ENCODE results near the gene ACOXL. TPM values are rescaled to one million over a fixed set of nuclear protein-coding genes. Genes with fewer than 3 reads are reported as not detected.

The ACOXL gene
- total and polyA plus RNA-seq, 2 of the 8 experiments (the other 6 are each of a cell fraction or from before 2014, with no cell fraction given) = 11.4 to 20.6 TPM

- Histone ChIP-seq H2BK15ac (ENCODE audit: low read length) (no peak overlapping the region), H4K5ac (ENCODE audit: insufficient read length, low read depth, low read length) (no peak overlapping the region), H2BK12ac (ENCODE audit: low read depth, low read length) (no peak overlapping the region), H3K36me3 (ENCODE audit: control insufficient read depth in 2 of 4, insufficient read depth in 4 of 4, low read length in 3 of 4) (peaks cover 0 to 6% (median 0%) of the 10 kb centered on the region in 4 experiments; a peak in 3 of 8 replicates), H3K23me2 (ENCODE audit: low read depth, low read length) (no peaks in the 10 kb centered on the region), H3K79me2 (ENCODE audit: control insufficient read depth in 1 of 2, insufficient read depth in 2 of 2, low read length in 2 of 2) (no peaks in the 10 kb centered on the region), H3K4me3 (ENCODE audit: extremely low read depth in 1 of 4, insufficient read depth in 2 of 4, low read depth in 3 of 4, low read length in 4 of 4) (no peak overlapping the region), H2BK5ac (ENCODE audit: low read depth, low read length) (no peak overlapping the region), H2BK120ac (replicated peaks; ENCODE audit: low read depth, low read length) (no peak overlapping the region), H3K4me1 (replicated peaks in 1 of 4; ENCODE audit: control insufficient read depth in 3 of 4, insufficient read depth in 4 of 4, low read length in 3 of 4) (no peaks in the 10 kb centered on the region), H4K91ac (replicated peaks; ENCODE audit: insufficient read length, low read length) (no peak overlapping the region), H3K4me2 (ENCODE audit: insufficient read depth in 1 of 2, low read depth in 2 of 2, low read length in 2 of 2) (no peak overlapping the region), H3K4ac (replicated peaks; ENCODE audit: insufficient read length, low read depth, low read length) (no peak overlapping the region), H2AK5ac (ENCODE audit: low read depth, low read length) (no peak overlapping the region), H3K27me3 (replicated peaks in 1 of 4; ENCODE audit: control insufficient read depth in 3 of 4, extremely low read depth in 1 of 4, insufficient read depth in 3 of 4, low read length in 3 of 4) (no peaks in the 10 kb centered on the region), H3K9ac (replicated peaks in 1 of 4; ENCODE audit: extremely low read depth in 1 of 4, low read depth in 3 of 4, low read length in 3 of 4) (no peak overlapping the region), H3K23ac (ENCODE audit: insufficient read length) (no peak overlapping the region), H4K8ac (ENCODE audit: extremely low read depth, insufficient read depth, low read length) (no peak overlapping the region), H3K27ac (ENCODE audit: low read depth, low read length) (no peak overlapping the region), H2AFZ (ENCODE audit: low read length) (no peak overlapping the region), H3K79me1 (ENCODE audit: low read depth, low read length) (peaks cover 7% of the 10 kb centered on the region), H3K9me3 (ENCODE audit: insufficient read depth in 2 of 2, low read depth in 1 of 2, low read length in 1 of 2) (no peaks in the 10 kb centered on the region), H3K14ac (ENCODE audit: insufficient read length) (no peak overlapping the region), H4K20me1 (replicated peaks in 1 of 2; ENCODE audit: control insufficient read depth in 1 of 2, insufficient read depth in 2 of 2, low read length in 2 of 2) (no peaks in the 10 kb centered on the region), H2BK20ac (ENCODE audit: low read length) (no peak overlapping the region), H3K18ac (ENCODE audit: extremely low read depth, low read length) (no peak overlapping the region), H3K56ac (replicated peaks; ENCODE audit: insufficient read length, low read depth, low read length) (no peak overlapping the region)
- no peak for FAIRE-seq
- no peak for DNase-seq (ENCODE audit: low read depth in 1 of 2, low spot score in 2 of 2)
- POLR2A ChIA-PET (ENCODE audit: partially characterized antibody) = interaction anchor here (0.6 kb wide), 1 partner anchor 28 kb away, joined by 3 read pairs; no protein-coding TSS in a partner anchor
- 93% methylated on average over 3 of the region's 3 CpGs; no CpG with 5 or more reads in 1 of the 2 experiments for WGBS, 2 experiments (ENCODE audit: extremely low coverage in 1 of 2, insufficient coverage in 1 of 2, insufficient read length in 1 of 2, insufficient replicate concordance in 2 of 2, low coverage in 1 of 2, low lambda C conversion rate in 2 of 2, missing lambda C conversion rate in 1 of 2)
- CTCF ChIA-PET (ENCODE audit: partially characterized antibody) = interaction anchor here (1.0 to 4.3 kb wide), 2 partner anchors 9 to 12 kb away, joined by 3 to 28 read pairs; no protein-coding TSS in a partner anchor
- TF ChIP-seq CBX5 (IDR thresholded peaks at IDR 0.05; ENCODE audit: low read depth, low read length) (no peak), KDM5A (IDR thresholded peaks at IDR 0.05; ENCODE audit: low read length) (no peak), SIN3A (conservative IDR thresholded peaks at IDR 0.05 in 1 of 2, IDR thresholded peaks at IDR 0.05 in 1 of 2; ENCODE audit: low read depth in 1 of 2, low read length in 2 of 2) (no peak), RBBP5 (IDR thresholded peaks at IDR 0.05; ENCODE audit: borderline replicate concordance, low read depth, low read length) (no peak), MAX (IDR thresholded peaks at IDR 0.05) (no peak), TEAD4 (IDR thresholded peaks at IDR 0.05; ENCODE audit: low read depth, low read length) (no peak), POU5F1 (IDR thresholded peaks at IDR 0.05; ENCODE audit: low read depth, low read length) (no peak), JUND (IDR thresholded peaks at IDR 0.05; ENCODE audit: low read length) (no peak), RNF2 (IDR thresholded peaks at IDR 0.05; ENCODE audit: borderline replicate concordance, low read depth, low read length, missing control alignments, poor library complexity, severe bottlenecking) (no peak), BRCA1 (IDR thresholded peaks at IDR 0.05; ENCODE audit: low read depth, low read length) (no peak), EGR1 (IDR thresholded peaks at IDR 0.05; ENCODE audit: borderline replicate concordance, low read depth, low read length) (no peak), NANOG (IDR thresholded peaks at IDR 0.05; ENCODE audit: insufficient read depth, low read depth, low read length, poor library complexity, severe bottlenecking) (no peak), CREB1 (IDR thresholded peaks at IDR 0.05) (no peak), CTBP2 (IDR thresholded peaks at IDR 0.05; ENCODE audit: borderline replicate concordance, insufficient read depth, insufficient read length, low read length) (no peak)
Observed at GRCh38 chr2:110780461-110780860, 48.1 kb downstream of the ACOXL start.
